Activated naive CD8-positive, alpha-beta T cell treated with anti-CD3 and anti-CD28 coated beads, Interleukin-2, amount 50 U/mL, for 16 hours (primary cell): ENCODE data around the gene HNRNPDL.
"Not testable (repeated sequence)": the region's sequence is repeated elsewhere in the genome, so short reads cannot be mapped to it uniquely, and the experiment has no call there.

ENCODE experiments used
- DNase-seq: peaks from one replicate; pipeline ENCODE4 v3.0.0-alpha.2; 2020; ENCODE audit warnings: low read depth, low spot score

Gene HNRNPDL

GRCh38 chr4:82388405-82388804, 41.9 kb downstream of the HNRNPDL start:
- DNase-seq, result no peak

GRCh38 chr4:82386312-82386711, 44.0 kb downstream of the HNRNPDL start:
- DNase-seq, result not testable (repeated sequence)

- no peak for DNase-seq
These were observed 47.5 kb downstream of the HNRNPDL start for GRCh38 chr4:82382751-82383150.

- no peak for DNase-seq
These were observed 48.5 kb downstream of the HNRNPDL start for GRCh38 chr4:82381661-82382296.

- no peak for DNase-seq
These were observed 49.0 kb downstream of the HNRNPDL start for GRCh38 chr4:82381235-82381634.

- DNase-seq, result no peak
These were observed 49.4 kb downstream of the HNRNPDL start for GRCh38 chr4:82380831-82381230.

- no peak for DNase-seq
These were observed 49.9 kb downstream of the HNRNPDL start for GRCh38 chr4:82380344-82380743.

GRCh38 chr4:82376109-82376508, 54.2 kb downstream of the HNRNPDL start:
- no peak for DNase-seq

- DNase-seq, result peak; percentile 82
These were observed 56.2 kb downstream of the HNRNPDL start, which contains the start of gene HNRNPD for GRCh38 chr4:82373816-82374625. HNRNPD (minus strand) TSS chr4:82373991; CDS start chr4:82373678, 313 bp downstream.

- no peak for DNase-seq
These were observed 56.8 kb downstream of the HNRNPDL start for GRCh38 chr4:82373486-82373815.
